Small intestine (tissue), 7 donors: ENCODE measurements around the gene PRG3. TPM values are rescaled to one million over a fixed set of nuclear protein-coding genes. Genes with fewer than 3 reads are reported as not detected.

Source experiments
- DNase-seq, 2 donors: peaks; one replicate each; pipeline versions ENCODE4 v3.0.0 to v3.0.0-alpha.2; 2013
- FAIRE-seq: peaks from 2 replicates; lab custom pipeline; 2012; peaks lifted over from hg19 to GRCh38; lab: Jason Lieb, UNC
- H3K27ac ChIP-seq, 3 donors: one replicate each; pipeline ENCODE4 v1.5.1; 2013; ENCODE audit warnings: low read length in 2 of 3, mild to moderate bottlenecking in 2 of 3, control low read depth in 1 of 3, inconsistent platforms in 1 of 3, low read depth in 1 of 3, moderate library complexity in 1 of 3
- H3K27me3 ChIP-seq, 3 donors: one replicate each; pipeline ENCODE4 v1.6.1; 2013; ENCODE audit warnings: low read length in 3 of 3, inconsistent platforms in 1 of 3; ENCODE audit not compliant: control insufficient read depth in 3 of 3, insufficient read depth in 3 of 3
- H3K36me3 ChIP-seq, 3 donors: one replicate each; pipeline ENCODE4 v1.6.1; 2013; ENCODE audit warnings: low read length in 3 of 3, inconsistent platforms in 1 of 3, low read depth in 1 of 3, mild to moderate bottlenecking in 1 of 3, moderate library complexity in 1 of 3; ENCODE audit not compliant: control insufficient read depth in 3 of 3, insufficient read depth in 2 of 3
- H3K4me1 ChIP-seq, 3 donors: one replicate each; pipeline ENCODE4 v1.6.1; 2013; ENCODE audit warnings: low read length in 2 of 3, inconsistent platforms in 1 of 3, low read depth in 1 of 3, mild to moderate bottlenecking in 1 of 3, moderate library complexity in 1 of 3; ENCODE audit not compliant: control insufficient read depth in 3 of 3, insufficient read depth in 2 of 3
- H3K4me3 ChIP-seq, 3 donors: one replicate each; pipeline ENCODE4 v1.5.1; 2013; ENCODE audit warnings: low read length in 3 of 3, control low read depth in 1 of 3, inconsistent platforms in 1 of 3, low read depth in 1 of 3, mild to moderate bottlenecking in 1 of 3, moderate library complexity in 1 of 3
- H3K9me3 ChIP-seq, 2 donors: one replicate each; pipeline ENCODE4 v1.6.1; 2013; ENCODE audit warnings: low read depth in 1 of 2, low read length in 1 of 2; ENCODE audit not compliant: control insufficient read depth in 2 of 2, insufficient read depth in 1 of 2
- WGBS, 3 donors: extraction: QIAGEN DNeasy Blood & Tissue Kit; methylation state at CpG; one replicate each; pipeline ENCODE4 v1.1.7; 2013; 5-methylcytosine and 5-hydroxymethylcytosine counted together
- polyA plus RNA-seq, 4 donors: library from polyadenylated mRNA; stranded (reverse) in 3 of 4; unstranded in 1 of 4; fragments of 200-250 nt in 3 of 4; fragments of 120-200 nt in 1 of 4; gene quantifications; one replicate each; pipeline versions ENCODE4 v1.2.1 to v1.2.3, GENCODE V29; 2013
- donor health status: healthy with polysubstance abuse.
- donor health status: control.
- donor health status: control.
- donor health status: Bipolar disorder and iron deficiency.
- donor health status: healthy.

The PRG3 gene
- polyA plus RNA-seq, 4 donors = 0.22 TPM; not detected in 3

GRCh38 chr11:57327721-57328120 lies 53.2 kb downstream of the PRG3 start:
- Histone ChIP-seq H3K9me3 (no peaks in the 10 kb centered on the region), H3K27me3 (no peaks in the 10 kb centered on the region), H3K36me3 (peaks cover 11 to 60% (median 16%) of the 10 kb centered on the region in 3 donors), H3K4me1 (peaks cover 4 to 28% (median 10%) of the 10 kb centered on the region in 3 donors), H3K27ac (no peak overlapping the region), H3K4me3 (no peak overlapping the region)
- 94 to 98% (median 95%) methylated on average over 5 of the region's 5 CpGs for WGBS, 3 donors
- FAIRE-seq (no peak), DNase-seq (no peak)

Other genes starting within 250 kb of the PRG3 start
- gene LRRC55, start 199.2 kb downstream of the PRG3 start, polyA plus RNA-seq = 1 to 10 TPM in 1 of 4 donors, under 1 TPM in 1, not detected in 2; 0.44 to 1.6 TPM
- 10 to 100 TPM in 1 of 4 donors, 1 to 10 TPM in 1, under 1 TPM in 1, not detected in 1; 0.27 to 25.4 (median 3.4) TPM for gene APLNR, start 143.9 kb downstream of the PRG3 start, polyA plus RNA-seq
- gene TNKS1BP1, start 56.2 kb downstream of the PRG3 start, polyA plus RNA-seq = 100 to 1,000 TPM in 1 of 4 donors, 10 to 100 TPM in 3; 72.1 to 178 (median 98.6) TPM
- gene SSRP1, start 45.3 kb downstream of the PRG3 start, polyA plus RNA-seq = 10 to 100 TPM; 32.4 to 95.4 (median 63.7) TPM
- under 1 TPM in 2 of 4 donors, not detected in 2; 0.46 to 0.68 TPM for gene P2RX3, start 42.8 kb downstream of the PRG3 start, polyA plus RNA-seq
- gene PRG2, start 9.5 kb upstream of the PRG3 start, polyA plus RNA-seq = under 1 TPM in 2 of 4 donors, not detected in 2; 0.15 to 0.31 TPM
- 10 to 100 TPM in 2 of 4 donors, 1 to 10 TPM in 2; 2.4 to 13.8 (median 8.3) TPM for gene SLC43A3, start 46.0 kb upstream of the PRG3 start, polyA plus RNA-seq
- gene RTN4RL2, start 79.4 kb upstream of the PRG3 start, polyA plus RNA-seq = under 1 TPM in 2 of 4 donors, not detected in 2; 0.70 to 0.87 TPM
- gene SLC43A1, start 134.6 kb upstream of the PRG3 start, polyA plus RNA-seq = 10 to 100 TPM in 2 of 4 donors, 1 to 10 TPM in 1, under 1 TPM in 1; 0.67 to 25.0 (median 7.9) TPM
- 10 to 100 TPM; 26.0 to 84.8 (median 60.7) TPM for gene TIMM10, start 149.6 kb upstream of the PRG3 start, polyA plus RNA-seq
- under 1 TPM in 1 of 4 donors, not detected in 3; 0.58 TPM for gene SMTNL1, start 156.4 kb upstream of the PRG3 start, polyA plus RNA-seq
- 10 to 100 TPM; 51.7 to 72.3 (median 58.7) TPM for gene UBE2L6, start 186.5 kb upstream of the PRG3 start, polyA plus RNA-seq
- gene SERPING1, start 216.5 kb upstream of the PRG3 start, polyA plus RNA-seq = 100 to 1,000 TPM in 1 of 4 donors, 10 to 100 TPM in 2, 1 to 10 TPM in 1; 5.4 to 201 (median 20.3) TPM